HepG2 (cell line): ENCODE results near the gene STAM. TPM values are rescaled to one million over a fixed set of nuclear protein-coding genes. Genes with fewer than 3 reads are reported as not detected.

ENCODE experiments used
- ARNTL ChIP-seq: sonication (generic); formaldehyde crosslinking; IDR thresholded peaks from 2 replicates; pipeline ENCODE4 v1.4.0; 2020; ENCODE audit warnings: mild to moderate bottlenecking, missing genetic modification reagents
- CBX2 ChIP-seq, 2 experiments: fragments of 200-600 bp in 1 of 2; sonication (generic); formaldehyde crosslinking in 1 of 2; IDR thresholded peaks; 2 replicates each; pipeline versions ENCODE4 v1.7.0 to v1.8.1; 2018 to 2022; ENCODE audit warnings: low read depth in 2 of 2, low read length in 1 of 2, mild to moderate bottlenecking in 1 of 2, missing genetic modification reagents in 1 of 2
- CHD4 ChIP-seq: fragments of 200-600 bp; sonication (generic); IDR thresholded peaks from 2 replicates; pipeline ENCODE4 v1.7.0; 2017; ENCODE audit warnings: mild to moderate bottlenecking, low read length, borderline replicate concordance
- MNT ChIP-seq: fragments of 450-650 bp; IDR thresholded peaks from 2 replicates; pipeline ENCODE4 v1.6.1; 2016
- NFYC ChIP-seq: IDR thresholded peaks from 2 replicates; pipeline ENCODE4 v1.6.1; 2016; ENCODE audit warnings: missing genetic modification reagents, missing compliant biosample characterization
- NPAS2 ChIP-seq: sonication (generic); formaldehyde crosslinking; IDR thresholded peaks from 2 replicates; pipeline ENCODE4 v1.8.0; 2022; ENCODE audit warnings: mild to moderate bottlenecking, missing genetic modification reagents, borderline replicate concordance
- NR2F6 ChIP-seq, 2 experiments: IDR thresholded peaks; 2 replicates each; pipeline ENCODE4 v1.6.1; 2016; ENCODE audit warnings: antibody characterized with exemption in 1 of 2, mild to moderate bottlenecking in 1 of 2
- RARA ChIP-seq: IDR thresholded peaks from 2 replicates; pipeline ENCODE4 v1.6.1; 2016; ENCODE audit warnings: missing genetic modification reagents, missing compliant biosample characterization
- SKI ChIP-seq: fragments of 450-650 bp; IDR thresholded peaks from one replicate; pipeline ENCODE4 v1.6.1; 2018; ENCODE audit warnings: mild to moderate bottlenecking; ENCODE audit not compliant: partially characterized antibody
- SMAD3 ChIP-seq: sonication (generic); formaldehyde crosslinking; IDR thresholded peaks from 2 replicates; pipeline ENCODE4 v1.4.0; 2020; ENCODE audit warnings: missing genetic modification reagents
- SOX5 ChIP-seq: IDR thresholded peaks from 2 replicates; pipeline ENCODE4 v1.6.1; 2016; ENCODE audit warnings: borderline replicate concordance
- SYNCRIP ChIP-seq: fragments of 200-400 bp; formaldehyde crosslinking; IDR thresholded peaks from 2 replicates; pipeline ENCODE4 v1.6.1; 2018; ENCODE audit warnings: mild to moderate bottlenecking, low read depth, low read length; ENCODE audit not compliant: insufficient read depth
- U2AF2 ChIP-seq: fragments of 200-400 bp; formaldehyde crosslinking; IDR thresholded peaks from 2 replicates; pipeline ENCODE4 v1.6.1; 2017; ENCODE audit warnings: low read depth, mild to moderate bottlenecking, low read length
- ZBTB4 ChIP-seq: sonication (generic); formaldehyde crosslinking; IDR thresholded peaks from 2 replicates; pipeline ENCODE4 v1.4.0; 2020; ENCODE audit warnings: missing genetic modification reagents, mild to moderate bottlenecking, borderline replicate concordance
- ZFP82 ChIP-seq: sonication (generic); formaldehyde crosslinking; IDR thresholded peaks from 2 replicates; pipeline ENCODE4 v1.5.1; 2020; ENCODE audit warnings: mild to moderate bottlenecking, missing genetic modification reagents, borderline replicate concordance
- ZNF577 ChIP-seq: sonication (generic); formaldehyde crosslinking; IDR thresholded peaks from 2 replicates; pipeline ENCODE4 v1.4.0; 2020; ENCODE audit warnings: mild to moderate bottlenecking, low read depth, missing genetic modification reagents, borderline replicate concordance
- ZNF598 ChIP-seq: sonication (generic); formaldehyde crosslinking; IDR thresholded peaks from 2 replicates; pipeline ENCODE4 v1.5.1; 2020; ENCODE audit warnings: mild to moderate bottlenecking, missing genetic modification reagents, borderline replicate concordance
- ZNF800 ChIP-seq: sonication (generic); formaldehyde crosslinking; IDR thresholded peaks from 2 replicates; pipeline ENCODE4 v1.4.0; 2020; ENCODE audit warnings: missing genetic modification reagents
- polyA plus RNA-seq, 8 experiments: library from polyadenylated mRNA; depleted of rRNA in 3 of 8; stranded (reverse) in 7 of 8; unstranded in 1 of 8; fragments of >200 nt; fragmentation: Illumina TruSeq in 4 of 8; extraction: Trizol in 4 of 8; gene quantifications; 2 replicates each; pipeline versions ENCODE4 v1.2.1 to v1.2.3, GENCODE V29; 2011 to 2016; ENCODE audit warnings: low read depth in 4 of 8, missing spikeins in 1 of 8, mixed read lengths in 1 of 8; ENCODE audit not compliant: insufficient read depth in 1 of 8
- total RNA-seq, 5 experiments: library from RNA; depleted of rRNA; stranded (reverse); fragments of >200 nt; fragmentation: Illumina TruSeq; extraction: Trizol; gene quantifications; 2 replicates each; pipeline ENCODE4 v1.2.3, GENCODE V29; 2016; ENCODE audit warnings: low read depth in 1 of 5
- TF ChIP-seq, protein P1 (sequence below), 2 experiments: IDR thresholded peaks; 2 replicates each; pipeline ENCODE4 v1.6.1; 2011 to 2012; ENCODE audit warnings: low read length in 2 of 2, borderline replicate concordance in 1 of 2, low read depth in 1 of 2, mild to moderate bottlenecking in 1 of 2, moderate library complexity in 1 of 2

STAM gene
- total and polyA plus RNA-seq, 2 of the 13 experiments (the other 11 are each of a cell fraction or from before 2014, with no cell fraction given) = 19.5 to 25.1 TPM

- TF ChIP-seq, protein P1, sequence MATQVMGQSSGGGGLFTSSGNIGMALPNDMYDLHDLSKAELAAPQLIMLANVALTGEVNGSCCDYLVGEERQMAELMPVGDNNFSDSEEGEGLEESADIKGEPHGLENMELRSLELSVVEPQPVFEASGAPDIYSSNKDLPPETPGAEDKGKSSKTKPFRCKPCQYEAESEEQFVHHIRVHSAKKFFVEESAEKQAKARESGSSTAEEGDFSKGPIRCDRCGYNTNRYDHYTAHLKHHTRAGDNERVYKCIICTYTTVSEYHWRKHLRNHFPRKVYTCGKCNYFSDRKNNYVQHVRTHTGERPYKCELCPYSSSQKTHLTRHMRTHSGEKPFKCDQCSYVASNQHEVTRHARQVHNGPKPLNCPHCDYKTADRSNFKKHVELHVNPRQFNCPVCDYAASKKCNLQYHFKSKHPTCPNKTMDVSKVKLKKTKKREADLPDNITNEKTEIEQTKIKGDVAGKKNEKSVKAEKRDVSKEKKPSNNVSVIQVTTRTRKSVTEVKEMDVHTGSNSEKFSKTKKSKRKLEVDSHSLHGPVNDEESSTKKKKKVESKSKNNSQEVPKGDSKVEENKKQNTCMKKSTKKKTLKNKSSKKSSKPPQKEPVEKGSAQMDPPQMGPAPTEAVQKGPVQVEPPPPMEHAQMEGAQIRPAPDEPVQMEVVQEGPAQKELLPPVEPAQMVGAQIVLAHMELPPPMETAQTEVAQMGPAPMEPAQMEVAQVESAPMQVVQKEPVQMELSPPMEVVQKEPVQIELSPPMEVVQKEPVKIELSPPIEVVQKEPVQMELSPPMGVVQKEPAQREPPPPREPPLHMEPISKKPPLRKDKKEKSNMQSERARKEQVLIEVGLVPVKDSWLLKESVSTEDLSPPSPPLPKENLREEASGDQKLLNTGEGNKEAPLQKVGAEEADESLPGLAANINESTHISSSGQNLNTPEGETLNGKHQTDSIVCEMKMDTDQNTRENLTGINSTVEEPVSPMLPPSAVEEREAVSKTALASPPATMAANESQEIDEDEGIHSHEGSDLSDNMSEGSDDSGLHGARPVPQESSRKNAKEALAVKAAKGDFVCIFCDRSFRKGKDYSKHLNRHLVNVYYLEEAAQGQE (IDR thresholded peaks at IDR 0.05; ENCODE audit: borderline replicate concordance in 1 of 2, low read depth in 1 of 2, low read length in 2 of 2) = no peak
- no peak for TF ChIP-seq ZNF800 (CRISPR knock-in tag)
- TF ChIP-seq NR2F6 (IDR thresholded peaks at IDR 0.05) = no peak
- TF ChIP-seq NR2F6 (CRISPR knock-in tag; IDR thresholded peaks at IDR 0.05) = no peak
- TF ChIP-seq CBX2 (IDR thresholded peaks at IDR 0.05; ENCODE audit: low read depth, low read length) = no peak
- TF ChIP-seq CBX2 (CRISPR knock-in tag; IDR thresholded peaks at IDR 0.05; ENCODE audit: low read depth) = no peak
- no peak for TF ChIP-seq SKI
- TF ChIP-seq SMAD3 (CRISPR knock-in tag) = no peak
- peak; percentile 55; the same call in 1 of the 2 replicates for TF ChIP-seq SOX5 (CRISPR knock-in tag)
- TF ChIP-seq NFYC (CRISPR knock-in tag) = no peak
- 0 out of 2 replicates have a peak, but pooled peaks have one; percentile 10 for TF ChIP-seq RARA (CRISPR knock-in tag)
- no peak for TF ChIP-seq CHD4
- no peak for TF ChIP-seq SYNCRIP
- no peak for TF ChIP-seq ZBTB4 (CRISPR knock-in tag)
- TF ChIP-seq ARNTL (CRISPR knock-in tag) = no peak
- no peak for TF ChIP-seq U2AF2
- no peak for TF ChIP-seq MNT
- no peak for TF ChIP-seq NPAS2 (CRISPR knock-in tag)
- no peak for TF ChIP-seq ZNF598 (CRISPR knock-in tag)
- TF ChIP-seq ZNF577 (CRISPR knock-in tag) = no peak
- TF ChIP-seq ZFP82 (CRISPR knock-in tag) = no peak
Measured at GRCh38 chr10:17673471-17674061, 29.6 kb downstream of the STAM start (continued).
